Mucosa of descending colon (tissue), 3 donors: ENCODE measurements around the gene HOXD13. TPM values are rescaled to one million over a fixed set of nuclear protein-coding genes. Genes with fewer than 3 reads are reported as not detected.

Experiments
- ATAC-seq: fragments of 200-7000 bp; cut with Tn5 transposase; one replicate; pipeline ENCODE4 v1.9.1; 2020; ENCODE audit warnings: mild to moderate bottlenecking, moderate library complexity
- DNase-seq, 3 donors: peaks; one replicate each; pipeline ENCODE4 v3.0.0-alpha.2; 2020
- H3K36me3 ChIP-seq: fragments of 200-600 bp; one replicate; pipeline ENCODE4 v1.8.0; 2021; ENCODE audit warnings: low read depth, mild to moderate bottlenecking
- H3K4me1 ChIP-seq: fragments of 200-600 bp; one replicate; pipeline ENCODE4 v1.8.0; 2021; ENCODE audit warnings: low read depth, mild to moderate bottlenecking
- H3K4me3 ChIP-seq: fragments of 200-600 bp; one replicate; pipeline ENCODE4 v1.8.0; 2021; ENCODE audit warnings: mild to moderate bottlenecking
- H3K9me3 ChIP-seq: fragments of 200-600 bp; one replicate; pipeline ENCODE4 v1.8.0; 2021; ENCODE audit warnings: mild to moderate bottlenecking
- intact Hi-C, 2 donors: fragments of 100-400 bp; cut with DNase I in 1 of 2; cut with micrococcal nuclease in 1 of 2; formaldehyde crosslinking; loops; one replicate each; pipeline versions ENCODE4 v1.11.0 to v1.11.1; 2022; cut with DNase I, micrococcal nuclease
- total RNA-seq, 3 donors: library from RNA; stranded (reverse); fragmentation: NEBNext Ultra II Directional in 2 of 3; extraction: Animal tissue kit (Norgen Biotek cat#: 25700) in 2 of 3; gene quantifications; one replicate each; pipeline versions ENCODE4 v1.2.1 to v1.2.4, GENCODE V29; 2021 to 2023
- TF ChIP-seq, protein P1 (sequence below): fragments of 200-600 bp; IDR thresholded peaks from one replicate; pipeline ENCODE4 v1.8.0; 2022; ENCODE audit warnings: antibody characterized with exemption, mild to moderate bottlenecking
- donor health status: DM: no; HTN: no; CAD: no; lungs with moderate emphysema.
- donor health status: DM: no; HTN: no; CAD: no.
- donor health status: DM: no; HTN: yes; CAD: no.

Gene HOXD13
- total RNA-seq, 3 donors from 2014 or later = 1.1 to 1.5 TPM; not detected in 1

DNA sequence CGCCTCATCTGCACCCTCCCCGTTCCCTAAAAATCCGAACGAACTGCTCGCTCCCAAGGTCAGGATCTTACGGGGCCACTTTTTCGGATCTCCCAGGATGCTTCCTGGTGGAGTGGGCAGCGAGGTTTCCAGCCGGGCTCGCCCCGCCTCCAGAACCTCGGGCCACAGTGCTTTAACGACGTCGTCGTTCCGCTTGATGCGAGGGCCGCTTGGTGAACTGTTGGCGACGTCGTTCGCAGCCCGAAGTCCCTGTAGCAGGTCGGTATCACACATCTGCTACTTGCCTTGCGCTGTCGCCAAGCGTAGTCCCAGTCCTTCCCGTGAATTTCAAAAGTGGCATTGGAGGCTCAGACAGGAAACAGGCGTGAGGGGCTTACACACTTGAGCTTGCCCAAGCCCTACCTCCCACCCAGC lies 24.1 kb upstream of the HOXD13 start:
- DNase-seq = no peak
- H3K36me3 ChIP-seq = no peaks in the 10 kb centered on the region
- H3K4me3 ChIP-seq = no peak overlapping the region
- intact Hi-C loops = no loop called here
- no peaks in the 10 kb centered on the region for H3K9me3 ChIP-seq
- TF ChIP-seq, protein P1, sequence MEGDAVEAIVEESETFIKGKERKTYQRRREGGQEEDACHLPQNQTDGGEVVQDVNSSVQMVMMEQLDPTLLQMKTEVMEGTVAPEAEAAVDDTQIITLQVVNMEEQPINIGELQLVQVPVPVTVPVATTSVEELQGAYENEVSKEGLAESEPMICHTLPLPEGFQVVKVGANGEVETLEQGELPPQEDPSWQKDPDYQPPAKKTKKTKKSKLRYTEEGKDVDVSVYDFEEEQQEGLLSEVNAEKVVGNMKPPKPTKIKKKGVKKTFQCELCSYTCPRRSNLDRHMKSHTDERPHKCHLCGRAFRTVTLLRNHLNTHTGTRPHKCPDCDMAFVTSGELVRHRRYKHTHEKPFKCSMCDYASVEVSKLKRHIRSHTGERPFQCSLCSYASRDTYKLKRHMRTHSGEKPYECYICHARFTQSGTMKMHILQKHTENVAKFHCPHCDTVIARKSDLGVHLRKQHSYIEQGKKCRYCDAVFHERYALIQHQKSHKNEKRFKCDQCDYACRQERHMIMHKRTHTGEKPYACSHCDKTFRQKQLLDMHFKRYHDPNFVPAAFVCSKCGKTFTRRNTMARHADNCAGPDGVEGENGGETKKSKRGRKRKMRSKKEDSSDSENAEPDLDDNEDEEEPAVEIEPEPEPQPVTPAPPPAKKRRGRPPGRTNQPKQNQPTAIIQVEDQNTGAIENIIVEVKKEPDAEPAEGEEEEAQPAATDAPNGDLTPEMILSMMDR = no peak
- peak; percentile 19 for ATAC-seq
- H3K4me1 ChIP-seq = peaks cover 18% of the 10 kb centered on the region

DNA sequence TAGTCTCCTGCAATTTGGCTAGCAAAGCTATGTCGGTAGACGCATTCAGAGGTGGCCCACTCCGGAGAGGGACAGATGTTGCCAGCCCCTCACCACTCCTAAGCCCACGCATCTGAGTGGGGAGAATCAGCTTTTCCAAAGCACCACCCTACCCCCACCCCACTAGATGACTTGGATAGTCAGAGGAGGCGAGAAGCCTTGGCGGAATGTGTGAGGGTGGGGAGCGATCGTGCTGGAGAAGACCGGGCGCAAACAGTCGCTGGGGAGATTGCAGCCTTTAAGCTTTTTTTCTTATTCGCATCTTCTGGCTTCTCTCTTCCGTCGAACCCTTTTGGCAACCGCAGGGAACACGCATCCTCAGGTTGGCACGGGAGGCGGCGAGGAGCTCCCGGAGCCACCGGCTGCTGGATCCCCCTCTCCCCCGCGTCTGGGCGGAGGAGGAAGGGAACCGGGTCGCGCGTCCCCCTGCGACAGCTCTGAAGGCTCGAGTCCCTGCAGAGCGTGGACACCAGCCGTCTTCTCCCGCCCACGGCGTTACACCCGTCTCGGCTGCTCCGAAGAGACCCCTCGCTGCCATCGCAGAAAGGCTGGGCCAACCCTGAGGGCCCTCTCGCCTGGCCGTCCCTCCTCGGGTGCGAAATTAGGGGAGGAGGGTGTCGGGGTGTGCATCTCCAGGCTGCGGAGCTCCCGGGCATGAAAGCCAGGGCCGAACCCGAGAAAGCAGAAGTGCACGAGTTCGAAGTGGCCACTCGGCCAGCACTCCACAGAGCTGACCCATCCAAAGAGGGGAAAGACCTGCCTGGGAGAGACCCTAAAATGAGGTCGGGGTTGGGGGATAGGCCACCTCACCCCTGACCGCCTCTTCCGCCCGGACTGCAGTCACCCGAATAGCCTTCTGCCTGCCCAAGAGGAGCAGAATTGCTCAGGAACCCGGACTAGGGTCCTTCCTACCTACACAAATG lies 20.9 kb upstream of the HOXD13 start:
- DNase-seq (no peak), ATAC-seq (no peak)
- Histone ChIP-seq H3K4me1 (peaks cover 18% of the 10 kb centered on the region), H3K4me3 (no peak overlapping the region), H3K9me3 (no peaks in the 10 kb centered on the region), H3K36me3 (no peaks in the 10 kb centered on the region)
- TF ChIP-seq, protein P1 = no peak
- intact Hi-C loops = no loop called here

DNA sequence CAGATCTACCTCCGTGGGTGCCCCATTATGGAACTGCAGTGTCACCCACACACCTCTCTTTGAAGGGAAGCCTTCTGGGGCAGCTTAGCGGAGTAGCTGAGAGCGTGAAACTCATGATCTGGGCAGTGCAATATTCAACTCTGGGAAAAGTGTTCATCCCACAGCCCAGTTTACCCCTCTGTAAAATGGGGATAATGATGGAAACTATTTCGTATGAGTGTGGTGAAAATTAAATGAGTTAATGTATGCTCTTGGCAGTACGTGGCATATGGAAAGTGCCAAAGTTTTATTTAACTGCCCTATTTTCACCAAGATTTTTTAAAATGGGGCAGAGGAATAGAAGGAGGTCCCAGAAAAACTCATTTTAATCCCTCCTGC lies 20.2 kb upstream of the HOXD13 start:
- Histone ChIP-seq H3K36me3 (no peaks in the 10 kb centered on the region), H3K4me3 (no peak overlapping the region), H3K4me1 (peaks cover 14% of the 10 kb centered on the region), H3K9me3 (no peaks in the 10 kb centered on the region)
- TF ChIP-seq, protein P1 = no peak
- DNase-seq (no peak), ATAC-seq (no peak)
- intact Hi-C loops = no loop called here

DNA sequence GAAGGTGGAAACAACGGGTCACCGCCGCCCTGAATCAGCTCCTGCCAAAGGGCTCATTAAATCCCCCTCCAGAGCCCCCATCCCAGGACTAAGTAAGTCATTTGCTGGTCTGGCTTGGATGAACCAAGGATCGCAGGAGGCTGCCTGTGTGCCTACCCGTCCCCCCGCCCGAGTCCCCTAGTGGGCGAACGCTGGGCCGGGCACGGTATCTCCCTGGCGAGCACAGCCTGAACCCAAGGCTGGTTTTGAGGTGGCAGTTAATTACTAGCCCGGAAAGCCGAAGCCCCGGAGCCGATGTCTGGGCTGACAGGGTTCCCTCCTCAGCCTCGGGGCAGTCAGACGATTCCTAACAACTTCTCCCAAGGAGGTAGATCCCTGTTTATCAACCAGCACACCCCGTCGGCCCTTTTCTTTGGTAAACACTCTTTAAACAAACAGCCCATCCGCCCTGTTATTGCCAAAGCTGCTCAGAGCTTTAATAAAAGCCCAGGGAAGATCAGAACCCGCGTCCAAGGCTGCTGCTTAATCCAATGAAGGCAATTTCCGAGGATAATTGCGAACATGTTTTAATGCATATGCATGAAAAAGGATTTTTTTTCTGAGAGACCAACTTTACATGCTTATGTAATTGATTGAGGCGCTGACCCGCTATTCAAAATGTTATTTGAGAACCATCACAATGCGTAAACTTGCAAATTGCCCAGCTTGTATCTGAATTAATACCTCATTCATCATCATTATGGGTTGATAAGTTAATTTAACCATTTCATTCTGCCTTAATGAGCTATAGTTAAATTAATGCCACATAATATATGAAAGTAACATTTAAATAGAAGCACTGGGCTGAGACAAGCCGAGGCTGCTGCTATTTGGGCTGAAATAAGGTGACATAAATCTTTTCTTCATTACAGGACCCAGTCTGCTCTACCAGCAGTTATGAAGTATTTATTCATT lies 19.3 kb upstream of the HOXD13 start:
- TF ChIP-seq, protein P1 = no peak
- Histone ChIP-seq H3K4me1 (peaks cover 5% of the 10 kb centered on the region), H3K36me3 (no peaks in the 10 kb centered on the region), H3K4me3 (no peak overlapping the region), H3K9me3 (no peaks in the 10 kb centered on the region)
- no peak for DNase-seq
- ATAC-seq = no peak
- intact Hi-C loops = no loop called here

DNA sequence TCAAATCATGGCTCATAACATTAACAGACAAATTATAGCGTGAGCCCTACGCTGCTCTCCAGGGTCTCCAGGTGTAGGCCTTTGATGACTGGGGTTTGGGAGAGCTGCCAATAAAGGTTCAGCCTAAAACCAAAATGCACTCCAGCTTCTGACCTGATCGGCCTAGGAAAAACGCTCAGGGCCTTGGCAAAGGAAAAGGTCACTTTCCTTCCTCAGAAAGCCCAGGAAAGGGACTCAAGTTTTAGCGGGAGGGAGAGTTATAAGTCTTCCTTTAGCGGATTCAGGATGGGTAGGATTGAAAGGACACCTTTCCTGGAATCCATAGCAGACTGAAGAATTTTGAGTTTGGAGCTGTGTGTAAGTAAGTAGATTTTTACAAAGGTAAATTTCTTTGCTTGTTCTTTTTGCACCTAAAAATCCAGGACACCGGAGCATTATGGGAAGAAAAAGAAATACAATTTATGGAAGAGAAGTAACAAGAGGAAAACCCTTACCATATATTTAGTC lies 17.5 kb upstream of the HOXD13 start:
- Histone ChIP-seq H3K4me1 (peaks cover 3% of the 10 kb centered on the region), H3K4me3 (no peak overlapping the region), H3K9me3 (no peaks in the 10 kb centered on the region), H3K36me3 (no peaks in the 10 kb centered on the region)
- intact Hi-C loops = no loop called here
- no peak for DNase-seq
- ATAC-seq = no peak
- TF ChIP-seq, protein P1 = no peak
